KMS-11 (cell line): ENCODE measurements around the gene TYMP.

ENCODE experiments used
- H2AFZ ChIP-seq: fragments of 200-600 bp; sonication (generic); 2 replicates; pipeline ENCODE4 v1.6.1; 2016; ENCODE audit warnings: antibody characterized with exemption, mixed run types, low read depth
- H3K27ac ChIP-seq: fragments of 200-600 bp; sonication (generic); 2 replicates; pipeline ENCODE4 v1.6.1; 2016; ENCODE audit warnings: mild to moderate bottlenecking, mixed run types
- H3K27me3 ChIP-seq: fragments of 200-600 bp; sonication (generic); 2 replicates; pipeline ENCODE4 v1.6.1; 2017; ENCODE audit warnings: mild to moderate bottlenecking, low read depth, mixed run types, moderate library complexity; ENCODE audit not compliant: insufficient read depth
- H3K36me3 ChIP-seq: fragments of 200-600 bp; sonication (generic); 2 replicates; pipeline ENCODE4 v1.6.1; 2017; ENCODE audit warnings: mild to moderate bottlenecking, mixed run types; ENCODE audit not compliant: insufficient read depth
- H3K4me1 ChIP-seq: fragments of 200-600 bp; sonication (generic); 2 replicates; pipeline ENCODE4 v1.6.1; 2016; ENCODE audit warnings: mild to moderate bottlenecking, low read depth, mixed run types; ENCODE audit not compliant: poor library complexity, severe bottlenecking
- H3K4me2 ChIP-seq: fragments of 200-600 bp; sonication (generic); 2 replicates; pipeline ENCODE4 v1.7.0; 2016; ENCODE audit warnings: mild to moderate bottlenecking, mixed run types
- H3K4me3 ChIP-seq: fragments of 200-600 bp; sonication (generic); IDR thresholded peaks from 2 replicates; pipeline ENCODE4 v1.6.1; 2017; ENCODE audit warnings: low read depth, low read length, mixed read lengths; ENCODE audit not compliant: insufficient read depth
- H3K79me2 ChIP-seq: fragments of 200-600 bp; sonication (generic); 2 replicates; pipeline ENCODE4 v1.6.1; 2016; ENCODE audit warnings: low read depth, mixed run types; ENCODE audit not compliant: insufficient read depth
- H3K9ac ChIP-seq: fragments of 200-600 bp; sonication (generic); 2 replicates; pipeline ENCODE4 v1.6.1; 2016; ENCODE audit warnings: mild to moderate bottlenecking, mixed run types
- H4K20me1 ChIP-seq: fragments of 200-600 bp; sonication (generic); 2 replicates; pipeline ENCODE4 v1.6.1; 2016; ENCODE audit warnings: mild to moderate bottlenecking, mixed run types; ENCODE audit not compliant: insufficient read depth
- TF ChIP-seq, protein P1 (sequence below): fragments of 200-600 bp; sonication (generic); conservative IDR thresholded peaks from 2 replicates; pipeline ENCODE4 v1.6.1; 2017; ENCODE audit warnings: low read depth, mild to moderate bottlenecking, antibody characterized with exemption, low read length, moderate library complexity, mixed read lengths

TYMP gene

DNA sequence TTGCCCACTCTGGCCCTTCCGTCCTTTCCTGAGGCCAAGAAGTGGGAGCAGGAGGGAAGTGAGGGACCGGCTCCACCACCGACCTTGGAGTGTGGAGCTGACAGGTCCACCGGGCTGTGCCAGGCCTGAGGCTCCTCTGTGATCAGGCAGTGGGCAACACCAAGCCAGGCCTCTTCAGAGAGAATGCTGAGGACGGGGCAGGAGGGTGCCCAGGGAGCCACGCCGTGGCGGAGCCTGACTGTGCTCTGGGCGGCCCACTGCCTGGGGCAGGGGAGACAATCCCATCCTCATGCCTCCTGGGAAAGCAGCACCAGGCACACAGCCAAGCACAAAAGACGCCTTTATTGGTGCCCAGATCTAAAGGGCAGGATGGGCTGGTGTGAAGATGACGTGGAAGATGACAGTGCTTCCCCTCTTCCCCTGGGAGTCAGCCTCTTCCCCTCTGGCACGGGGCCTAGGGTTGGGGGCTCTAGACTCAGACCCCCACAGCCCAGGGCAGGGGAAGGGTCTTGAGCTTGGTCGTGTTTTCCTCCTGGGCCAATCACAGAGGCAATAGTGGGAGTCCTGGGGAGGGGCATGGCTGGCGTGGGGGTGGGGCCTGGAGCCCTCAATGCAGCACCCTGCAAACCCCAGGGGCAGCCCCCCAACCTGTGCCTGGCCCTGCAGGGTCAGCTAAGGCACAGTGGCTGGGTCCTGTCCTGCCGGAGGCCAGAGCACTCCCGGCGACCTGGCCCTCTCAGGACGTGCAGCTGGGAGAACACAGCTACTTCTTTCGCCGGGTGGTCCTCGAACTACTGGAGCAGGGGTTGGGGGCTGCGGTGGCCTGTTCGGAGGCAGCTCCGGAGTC lies 27.0 kb downstream of the TYMP start:
- no peak overlapping the region for H2AFZ ChIP-seq
- H3K4me3 ChIP-seq = no peak overlapping the region
- TF ChIP-seq, protein P1, sequence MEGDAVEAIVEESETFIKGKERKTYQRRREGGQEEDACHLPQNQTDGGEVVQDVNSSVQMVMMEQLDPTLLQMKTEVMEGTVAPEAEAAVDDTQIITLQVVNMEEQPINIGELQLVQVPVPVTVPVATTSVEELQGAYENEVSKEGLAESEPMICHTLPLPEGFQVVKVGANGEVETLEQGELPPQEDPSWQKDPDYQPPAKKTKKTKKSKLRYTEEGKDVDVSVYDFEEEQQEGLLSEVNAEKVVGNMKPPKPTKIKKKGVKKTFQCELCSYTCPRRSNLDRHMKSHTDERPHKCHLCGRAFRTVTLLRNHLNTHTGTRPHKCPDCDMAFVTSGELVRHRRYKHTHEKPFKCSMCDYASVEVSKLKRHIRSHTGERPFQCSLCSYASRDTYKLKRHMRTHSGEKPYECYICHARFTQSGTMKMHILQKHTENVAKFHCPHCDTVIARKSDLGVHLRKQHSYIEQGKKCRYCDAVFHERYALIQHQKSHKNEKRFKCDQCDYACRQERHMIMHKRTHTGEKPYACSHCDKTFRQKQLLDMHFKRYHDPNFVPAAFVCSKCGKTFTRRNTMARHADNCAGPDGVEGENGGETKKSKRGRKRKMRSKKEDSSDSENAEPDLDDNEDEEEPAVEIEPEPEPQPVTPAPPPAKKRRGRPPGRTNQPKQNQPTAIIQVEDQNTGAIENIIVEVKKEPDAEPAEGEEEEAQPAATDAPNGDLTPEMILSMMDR = no peak
- H3K27ac ChIP-seq = no peak overlapping the region
- no peaks in the 10 kb centered on the region for H3K4me1 ChIP-seq
- H3K79me2 ChIP-seq = peaks cover 9% of the 10 kb centered on the region; the same call in 1 of the 2 replicates
- no peaks in the 10 kb centered on the region for H3K27me3 ChIP-seq
- H3K4me2 ChIP-seq = no peak overlapping the region
- H4K20me1 ChIP-seq = no peaks in the 10 kb centered on the region
- H3K9ac ChIP-seq = no peak overlapping the region
- H3K36me3 ChIP-seq = no peaks in the 10 kb centered on the region

DNA sequence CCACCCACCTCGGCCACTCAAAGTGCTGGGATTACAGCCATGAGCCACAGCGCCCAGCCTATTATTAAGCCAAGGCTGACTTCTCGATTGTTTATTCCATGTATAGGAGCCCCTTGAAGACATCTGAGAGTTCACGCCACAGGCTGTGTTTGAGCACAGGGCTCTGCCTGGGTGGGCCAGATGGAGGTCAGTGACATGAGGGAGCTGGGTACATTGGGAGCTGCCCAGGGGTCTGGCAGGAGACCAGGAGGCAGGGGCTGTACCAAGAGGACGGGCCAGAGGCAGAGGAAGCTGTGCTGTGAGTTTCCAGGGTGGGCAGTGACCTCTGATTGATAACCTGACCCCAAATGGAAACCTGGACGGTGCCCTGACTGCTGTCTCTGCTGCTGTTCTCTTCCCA lies 27.7 kb downstream of the TYMP start:
- Histone ChIP-seq H3K27me3 (no peaks in the 10 kb centered on the region), H4K20me1 (no peaks in the 10 kb centered on the region), H2AFZ (no peak overlapping the region), H3K4me1 (no peaks in the 10 kb centered on the region), H3K9ac (no peak overlapping the region), H3K27ac (no peak overlapping the region), H3K4me2 (no peak overlapping the region), H3K4me3 (no peak overlapping the region), H3K79me2 (peaks cover 6% of the 10 kb centered on the region; the same call in 1 of the 2 replicates), H3K36me3 (no peaks in the 10 kb centered on the region)
- TF ChIP-seq, protein P1 = no peak

DNA sequence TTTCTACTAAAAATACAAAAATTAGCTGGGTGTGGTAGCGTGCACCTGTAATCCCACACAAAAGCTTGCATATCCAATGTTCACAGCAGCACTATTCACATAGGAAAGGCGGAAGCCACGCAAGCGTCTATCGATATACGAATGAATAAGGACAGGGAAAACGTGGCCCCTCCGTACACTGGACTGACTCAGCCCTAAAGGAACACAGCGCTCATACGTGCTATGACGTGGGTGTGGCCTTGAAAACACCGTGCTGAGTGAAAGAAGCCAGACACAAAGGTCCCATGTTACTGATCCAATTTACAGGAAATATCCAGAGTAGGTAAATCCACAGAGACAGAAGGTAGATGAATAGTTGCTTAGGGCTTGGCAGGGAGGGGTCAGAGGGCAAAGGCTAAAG lies 29.4 kb downstream of the TYMP start:
- no peaks in the 10 kb centered on the region for H3K36me3 ChIP-seq
- H3K4me3 ChIP-seq = no peak overlapping the region
- H3K4me2 ChIP-seq = no peak overlapping the region
- H4K20me1 ChIP-seq = no peaks in the 10 kb centered on the region
- H3K27ac ChIP-seq = no peak overlapping the region
- no peaks in the 10 kb centered on the region for H3K27me3 ChIP-seq
- no peak overlapping the region for H2AFZ ChIP-seq
- TF ChIP-seq, protein P1 = no peak
- no peak overlapping the region for H3K9ac ChIP-seq
- H3K79me2 ChIP-seq = no peaks in the 10 kb centered on the region
- H3K4me1 ChIP-seq = no peaks in the 10 kb centered on the region

DNA sequence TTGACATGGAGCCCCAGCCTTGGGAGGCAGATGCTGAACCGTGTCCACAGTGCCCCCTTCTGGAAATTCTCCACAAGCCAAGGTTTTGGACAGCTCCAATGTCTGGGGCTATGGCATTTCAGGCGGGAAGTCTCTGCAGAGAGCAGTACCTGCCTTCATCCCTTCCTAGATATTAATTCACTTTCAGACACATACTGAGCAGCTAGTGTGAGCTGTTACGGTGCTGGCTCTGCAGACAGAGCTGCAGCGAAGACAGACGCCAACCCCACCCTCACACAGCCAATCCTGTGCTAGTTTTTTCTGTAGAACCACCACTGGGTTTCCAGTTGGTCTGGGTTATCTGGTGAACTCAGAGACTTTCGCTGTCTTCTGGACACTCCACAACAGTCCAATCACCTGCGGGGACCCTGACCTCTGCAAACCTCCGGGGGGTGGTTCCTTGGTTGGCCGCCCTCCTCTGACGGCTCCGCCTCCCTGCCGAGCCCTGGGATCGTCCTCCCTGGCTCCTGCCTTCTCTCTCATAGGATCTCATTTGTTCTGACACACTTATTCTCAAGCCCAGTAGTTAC lies 31.4 kb downstream of the TYMP start:
- Histone ChIP-seq H3K9ac (no peak overlapping the region), H3K4me2 (no peak overlapping the region), H4K20me1 (no peaks in the 10 kb centered on the region), H3K36me3 (no peaks in the 10 kb centered on the region), H3K4me3 (no peak overlapping the region), H3K4me1 (no peaks in the 10 kb centered on the region), H3K27me3 (no peaks in the 10 kb centered on the region), H3K79me2 (no peaks in the 10 kb centered on the region), H3K27ac (no peak overlapping the region), H2AFZ (no peak overlapping the region)
- TF ChIP-seq, protein P1 = peak; percentile 63
